HepG2 (cell line): Measurements from ENCODE around the gene MLST8. TPM values are rescaled to one million over a fixed set of nuclear protein-coding genes. Genes with fewer than 3 reads are reported as not detected.
A peak's percentile ranks its signal among the peaks of the same experiment; 100 is the strongest.

Experiments used
- DDIT3 ChIP-seq: sonication (generic); formaldehyde crosslinking; IDR thresholded peaks from 2 replicates; pipeline ENCODE4 v1.4.0; 2020; ENCODE audit warnings: mild to moderate bottlenecking, missing genetic modification reagents
- DNMT3B ChIP-seq: conservative IDR thresholded peaks from 2 replicates; pipeline ENCODE4 v1.6.1; 2016; ENCODE audit warnings: missing biosample characterization, control low read depth
- FOXP4 ChIP-seq: sonication (generic); formaldehyde crosslinking; IDR thresholded peaks from 2 replicates; pipeline ENCODE4 v1.4.0; 2020; ENCODE audit warnings: missing genetic modification reagents
- GATA4 ChIP-seq: sonication (generic); IDR thresholded peaks from 2 replicates; pipeline ENCODE4 v1.6.1; 2016; ENCODE audit warnings: antibody characterized with exemption, low read depth, borderline replicate concordance
- KMT2A ChIP-seq: sonication (generic); formaldehyde crosslinking; IDR thresholded peaks from 2 replicates; pipeline ENCODE4 v1.4.0; 2020; ENCODE audit warnings: missing genetic modification reagents
- MYC ChIP-seq: sonication (generic); formaldehyde crosslinking; IDR thresholded peaks from 2 replicates; pipeline ENCODE4 v1.9.0; 2021; ENCODE audit warnings: missing genetic modification reagents, borderline replicate concordance
- MYNN ChIP-seq: sonication (generic); formaldehyde crosslinking; IDR thresholded peaks from 2 replicates; pipeline ENCODE4 v1.4.0; 2020; ENCODE audit warnings: mild to moderate bottlenecking, low read depth, missing genetic modification reagents
- NFIB ChIP-seq: sonication (generic); formaldehyde crosslinking; IDR thresholded peaks from 2 replicates; pipeline ENCODE4 v1.9.0; 2021; ENCODE audit warnings: missing genetic modification reagents, mild to moderate bottlenecking, borderline replicate concordance
- PRDM10 ChIP-seq: sonication (generic); formaldehyde crosslinking; IDR thresholded peaks from 2 replicates; pipeline ENCODE4 v1.4.0; 2020; ENCODE audit warnings: low read depth, missing genetic modification reagents
- PRDM4 ChIP-seq: sonication (generic); formaldehyde crosslinking; IDR thresholded peaks from 2 replicates; pipeline ENCODE4 v1.9.0; 2021; ENCODE audit warnings: missing genetic modification reagents, borderline replicate concordance
- RARA ChIP-seq: IDR thresholded peaks from 2 replicates; pipeline ENCODE4 v1.6.1; 2016; ENCODE audit warnings: missing genetic modification reagents, missing compliant biosample characterization
- SMARCC2 ChIP-seq: fragments of 450-650 bp; IDR thresholded peaks from 2 replicates; pipeline ENCODE4 v1.6.1; 2017; ENCODE audit warnings: antibody characterized with exemption, mild to moderate bottlenecking
- TGIF2 ChIP-seq: IDR thresholded peaks from 2 replicates; pipeline ENCODE4 v1.6.1; 2016; ENCODE audit warnings: control low read depth, missing compliant biosample characterization
- ZKSCAN8 ChIP-seq: IDR thresholded peaks from 2 replicates; pipeline ENCODE4 v1.6.1; 2016; ENCODE audit warnings: borderline replicate concordance, missing genetic modification reagents, missing compliant biosample characterization
- ZNF24 ChIP-seq: fragments of 450-650 bp; IDR thresholded peaks from 2 replicates; pipeline ENCODE4 v1.6.1; 2017; ENCODE audit warnings: antibody characterized with exemption, mild to moderate bottlenecking
- ZNF335 ChIP-seq: sonication (generic); formaldehyde crosslinking; IDR thresholded peaks from 2 replicates; pipeline ENCODE4 v1.4.0; 2020; ENCODE audit warnings: missing genetic modification reagents
- ZNF383 ChIP-seq: sonication (generic); formaldehyde crosslinking; IDR thresholded peaks from 2 replicates; pipeline ENCODE4 v1.4.0; 2020; ENCODE audit warnings: missing genetic modification reagents, mild to moderate bottlenecking, borderline replicate concordance
- ZNF441 ChIP-seq: sonication (generic); formaldehyde crosslinking; IDR thresholded peaks from 2 replicates; pipeline ENCODE4 v1.7.0; 2021; ENCODE audit warnings: missing genetic modification reagents, borderline replicate concordance
- ZNF557 ChIP-seq: sonication (generic); formaldehyde crosslinking; IDR thresholded peaks from 2 replicates; pipeline ENCODE4 v1.4.0; 2020; ENCODE audit warnings: missing genetic modification reagents
- ZNF615 ChIP-seq: sonication (generic); formaldehyde crosslinking; IDR thresholded peaks from 2 replicates; pipeline ENCODE4 v1.5.0; 2020; ENCODE audit warnings: mild to moderate bottlenecking, missing genetic modification reagents, borderline replicate concordance
- ZNF773 ChIP-seq: sonication (generic); formaldehyde crosslinking; IDR thresholded peaks from 2 replicates; pipeline ENCODE4 v1.4.0; 2020; ENCODE audit warnings: missing genetic modification reagents, borderline replicate concordance
- ZNF839 ChIP-seq: sonication (generic); formaldehyde crosslinking; IDR thresholded peaks from 2 replicates; pipeline ENCODE4 v1.4.0; 2020; ENCODE audit warnings: missing genetic modification reagents, mild to moderate bottlenecking, borderline replicate concordance
- polyA plus RNA-seq, 8 experiments: library from polyadenylated mRNA; depleted of rRNA in 3 of 8; stranded (reverse) in 7 of 8; unstranded in 1 of 8; fragments of >200 nt; fragmentation: Illumina TruSeq in 4 of 8; extraction: Trizol in 4 of 8; gene quantifications; 2 replicates each; pipeline versions ENCODE4 v1.2.1 to v1.2.3, GENCODE V29; 2011 to 2016; ENCODE audit warnings: low read depth in 4 of 8, missing spikeins in 1 of 8, mixed read lengths in 1 of 8; ENCODE audit not compliant: insufficient read depth in 1 of 8
- total RNA-seq, 5 experiments: library from RNA; depleted of rRNA; stranded (reverse); fragments of >200 nt; fragmentation: Illumina TruSeq; extraction: Trizol; gene quantifications; 2 replicates each; pipeline ENCODE4 v1.2.3, GENCODE V29; 2016; ENCODE audit warnings: low read depth in 1 of 5

MLST8 gene
- total and polyA plus RNA-seq, 2 of the 13 experiments (the other 11 are each of a cell fraction or from before 2014, with no cell fraction given) = 30.8 to 72.7 TPM

- TF ChIP-seq ZKSCAN8 (peak; percentile 56; the same call in 1 of the 2 replicates), ZNF335 (CRISPR knock-in tag) (no peak), PRDM4 (CRISPR knock-in tag) (no peak), DDIT3 (CRISPR knock-in tag) (no peak), FOXP4 (CRISPR knock-in tag) (peak; percentile 41; the same call in 1 of the 2 replicates), TGIF2 (CRISPR knock-in tag) (peak; percentile 80), SMARCC2 (no peak), ZNF383 (CRISPR knock-in tag) (no peak), ZNF615 (no peak), ZNF839 (CRISPR knock-in tag) (no peak), KMT2A (CRISPR knock-in tag) (peak; percentile 90), GATA4 (no peak; the same call in 1 of the 2 replicates), ZNF773 (CRISPR knock-in tag) (no peak; the same call in 1 of the 2 replicates), DNMT3B (CRISPR knock-in tag) (no peak), ZNF441 (CRISPR knock-in tag) (peak; percentile 53; the same call in 1 of the 2 replicates), MYC (CRISPR knock-in tag) (peak; percentile 94), RARA (CRISPR knock-in tag) (peak; percentile 58), NFIB (CRISPR knock-in tag) (no peak), ZNF557 (CRISPR knock-in tag) (no peak), ZNF24 (no peak), PRDM10 (CRISPR knock-in tag) (peak; percentile 58; the same call in 1 of the 2 replicates), MYNN (CRISPR knock-in tag) (no peak)
Observed at GRCh38 chr16:2223221-2223941, 18.1 kb downstream of the MLST8 start, which contains the start of gene E4F1 (continued).
